ENCODE measurements around the gene DCST2.
A peak's percentile ranks its signal among the peaks of the same experiment; 100 is the strongest.
"Not testable (repeated sequence)": the region's sequence is repeated elsewhere in the genome, so short reads cannot be mapped to it uniquely, and the experiment has no call there.

The DCST2 gene

GRCh38 chr1:154998818-154999570, 34.6 kb downstream of the DCST2 start:
- H3K9me3 ChIP-seq: no peaks in the 10 kb centered on the region
- peak; percentile 47 to 83 for DNase-seq
- no peaks in the 10 kb centered on the region for H3K27me3 ChIP-seq
- peak; percentile 65 for TF ChIP-seq CTCF (IDR thresholded peaks at IDR 0.05)
- no peaks in the 10 kb centered on the region for H3K36me3 ChIP-seq
- peak overlapping the region; percentile 87 to 96 for H3K4me3 ChIP-seq
- intact Hi-C loops (cut with DNase I; ENCODE audit: low total_unique reads): loop anchor here (5.0 kb wide), 1 partner anchor 37 kb away; the partner anchor contains the start of gene PYGO2
- H3K4me1 ChIP-seq: peaks cover 0 to 24% (median 18%) of the 10 kb centered on the region in 4 donors
- peak overlapping the region; percentile 95 to 96 for H3K27ac ChIP-seq

GRCh38 chr1:154998201-154998780, 35.3 kb downstream of the DCST2 start:
- Histone ChIP-seq H3K4me1 (peaks cover 0 to 23% (median 17%) of the 10 kb centered on the region in 4 donors), H3K4me3 (no peak overlapping the region), H3K9me3 (no peaks in the 10 kb centered on the region), H3K36me3 (peaks cover 0 to 6% (median 0%) of the 10 kb centered on the region in 3 donors), H3K27ac (no peak overlapping the region), H3K27me3 (no peaks in the 10 kb centered on the region)
- intact Hi-C loops (cut with DNase I; ENCODE audit: low total_unique reads): loop anchor here (5.0 kb wide), 1 partner anchor 36 kb away; the partner anchor contains the start of gene PYGO2
- no peak for TF ChIP-seq CTCF (IDR thresholded peaks at IDR 0.05)
- no peak for DNase-seq

GRCh38 chr1:154996966-154997701, 36.4 kb downstream of the DCST2 start:
- Histone ChIP-seq H3K27ac (no peak overlapping the region), H3K27me3 (no peaks in the 10 kb centered on the region), H3K36me3 (peaks cover 0 to 18% (median 0%) of the 10 kb centered on the region in 3 donors), H3K9me3 (no peaks in the 10 kb centered on the region), H3K4me1 (peaks cover 0 to 23% (median 17%) of the 10 kb centered on the region in 4 donors), H3K4me3 (no peak overlapping the region)
- no peak for TF ChIP-seq CTCF (IDR thresholded peaks at IDR 0.05)
- intact Hi-C loops (cut with DNase I; ENCODE audit: low total_unique reads): loop anchor here (5.0 kb wide), 1 partner anchor 35 kb away; the partner anchor contains the start of gene PYGO2
- no peak for DNase-seq

GRCh38 chr1:154995301-154995983, 38.1 kb downstream of the DCST2 start:
- H3K9me3 ChIP-seq, H3K4me3 ChIP-seq, H3K27me3 ChIP-seq, H3K27ac ChIP-seq: not testable (repeated sequence)
- Histone ChIP-seq H3K4me1 (peaks cover 0 to 23% (median 17%) of the 10 kb centered on the region in 4 donors), H3K36me3 (peaks cover 0 to 33% (median 4%) of the 10 kb centered on the region in 3 donors)
- DNase-seq: peak in 1 of 2 donors; percentile 59
- intact Hi-C loops (cut with DNase I; ENCODE audit: low total_unique reads): loop anchor here (5.0 kb wide), 1 partner anchor 33 kb away; the partner anchor contains the start of gene PYGO2
- TF ChIP-seq CTCF (IDR thresholded peaks at IDR 0.05): peak; percentile 26 to 34

GRCh38 chr1:154994591-154994990, 39.0 kb downstream of the DCST2 start:
- DNase-seq: no peak
- Histone ChIP-seq H3K27me3 (no peaks in the 10 kb centered on the region), H3K27ac (no peak overlapping the region), H3K9me3 (no peaks in the 10 kb centered on the region), H3K36me3 (peaks cover 0 to 41% (median 9%) of the 10 kb centered on the region in 3 donors), H3K4me1 (peaks cover 0 to 15% (median 9%) of the 10 kb centered on the region in 4 donors), H3K4me3 (no peak overlapping the region)
- intact Hi-C loops (cut with DNase I; ENCODE audit: low total_unique reads): no loop called here
- TF ChIP-seq CTCF (IDR thresholded peaks at IDR 0.05): no peak

Data from tibial artery (tissue), 4 donors.